G401.6 (cell line): Measurements from ENCODE around the gene HERC6.
A peak's percentile ranks its signal among the peaks of the same experiment; 100 is the strongest.
"Not testable (repeated sequence)": the region's sequence is repeated elsewhere in the genome, so short reads cannot be mapped to it uniquely, and the experiment has no call there.

Experiments used
- FAIRE-seq: peaks from 2 replicates; lab custom pipeline; 2012; peaks lifted over from hg19 to GRCh38; lab: Jason Lieb, UNC

HERC6 gene

GRCh38 chr4:88447371-88448095, 68.9 kb downstream of the HERC6 start:
- no peak for FAIRE-seq

GRCh38 chr4:88448211-88448765, 69.6 kb downstream of the HERC6 start:
- FAIRE-seq: not testable (repeated sequence)

GRCh38 chr4:88448889-88449288, 70.2 kb downstream of the HERC6 start:
- no peak for FAIRE-seq

GRCh38 chr4:88449290-88449689, 70.6 kb downstream of the HERC6 start:
- FAIRE-seq: no peak

GRCh38 chr4:88451205-88451604, 72.6 kb downstream of the HERC6 start:
- FAIRE-seq: no peak

GRCh38 chr4:88452912-88453311, 74.3 kb downstream of the HERC6 start:
- no peak for FAIRE-seq

GRCh38 chr4:88456670-88457306, 78.1 kb downstream of the HERC6 start, which contains the start of gene HERC5:
HERC5 (plus strand) TSS chr4:88457119; CDS start chr4:88457270, 151 bp downstream.
- FAIRE-seq: no peak

GRCh38 chr4:88457307-88458103, 78.9 kb downstream of the HERC6 start:
- no peak for FAIRE-seq

GRCh38 chr4:88458104-88458740, 79.6 kb downstream of the HERC6 start:
- no peak for FAIRE-seq

- no peak for FAIRE-seq
These were observed 87.1 kb downstream of the HERC6 start for GRCh38 chr4:88465653-88466192.

GRCh38 chr4:88467392-88467791, 88.7 kb downstream of the HERC6 start:
- no peak for FAIRE-seq

- no peak for FAIRE-seq
These were observed 98.7 kb downstream of the HERC6 start for GRCh38 chr4:88477229-88477860.

- FAIRE-seq: peak; percentile 37
These were observed 99.6 kb downstream of the HERC6 start for GRCh38 chr4:88478247-88478646.

GRCh38 chr4:88481537-88481936, 102.9 kb downstream of the HERC6 start:
- no peak for FAIRE-seq

GRCh38 chr4:88489100-88489761, 110.6 kb downstream of the HERC6 start:
- no peak for FAIRE-seq
